Tibial artery (tissue), 4 donors: Measurements from ENCODE around the gene BPIFB3.

Experiments used
- DNase-seq, 2 donors: peaks; one replicate each; pipeline ENCODE4 v3.0.0-alpha.2; 2019
- H3K27ac ChIP-seq, 2 donors: fragments of 200-600 bp; sonication (generic) in 1 of 2; 1 replicate in 1 of 2; 2 replicates in 1 of 2; pipeline ENCODE4 v1.5.1; 2018 to 2019; ENCODE audit warnings: mild to moderate bottlenecking in 1 of 2
- H3K27me3 ChIP-seq, 2 donors: fragments of 200-600 bp; sonication (generic) in 1 of 2; one replicate each; pipeline versions ENCODE4 v1.5.1 to v1.6.0; 2016 to 2019
- H3K36me3 ChIP-seq, 3 donors: fragments of 200-600 bp; sonication (generic) in 2 of 3; one replicate each; pipeline ENCODE4 v1.5.1; 2016 to 2019; ENCODE audit warnings: mild to moderate bottlenecking in 2 of 3
- H3K4me1 ChIP-seq, 4 donors: fragments of 200-600 bp; sonication (generic) in 2 of 4; 1 replicate in 3 of 4; 2 replicates in 1 of 4; pipeline ENCODE4 v1.5.1; 2016 to 2019
- H3K4me3 ChIP-seq, 2 donors: fragments of 200-600 bp; sonication (generic) in 1 of 2; 1 replicate in 1 of 2; 2 replicates in 1 of 2; pipeline ENCODE4 v1.5.1; 2018 to 2019; ENCODE audit warnings: mild to moderate bottlenecking in 2 of 2
- H3K9me3 ChIP-seq, 3 donors: fragments of 200-600 bp; sonication (generic) in 1 of 3; one replicate each; pipeline ENCODE4 v1.5.1; 2016 to 2019
- intact Hi-C: fragments of 100-400 bp; cut with DNase I; formaldehyde crosslinking; loops from one replicate; pipeline ENCODE4 v1.15.0; 2023; ENCODE audit warnings: low total_unique reads
- TF ChIP-seq, protein P1 (sequence below), 2 experiments: fragments of 200-600 bp in 1 of 2; fragments of 450-650 bp in 1 of 2; IDR thresholded peaks; one replicate each; pipeline ENCODE4 v1.5.1; 2017 to 2019; ENCODE audit warnings: antibody characterized with exemption in 2 of 2, mild to moderate bottlenecking in 1 of 2, moderate library complexity in 1 of 2

BPIFB3 gene

DNA sequence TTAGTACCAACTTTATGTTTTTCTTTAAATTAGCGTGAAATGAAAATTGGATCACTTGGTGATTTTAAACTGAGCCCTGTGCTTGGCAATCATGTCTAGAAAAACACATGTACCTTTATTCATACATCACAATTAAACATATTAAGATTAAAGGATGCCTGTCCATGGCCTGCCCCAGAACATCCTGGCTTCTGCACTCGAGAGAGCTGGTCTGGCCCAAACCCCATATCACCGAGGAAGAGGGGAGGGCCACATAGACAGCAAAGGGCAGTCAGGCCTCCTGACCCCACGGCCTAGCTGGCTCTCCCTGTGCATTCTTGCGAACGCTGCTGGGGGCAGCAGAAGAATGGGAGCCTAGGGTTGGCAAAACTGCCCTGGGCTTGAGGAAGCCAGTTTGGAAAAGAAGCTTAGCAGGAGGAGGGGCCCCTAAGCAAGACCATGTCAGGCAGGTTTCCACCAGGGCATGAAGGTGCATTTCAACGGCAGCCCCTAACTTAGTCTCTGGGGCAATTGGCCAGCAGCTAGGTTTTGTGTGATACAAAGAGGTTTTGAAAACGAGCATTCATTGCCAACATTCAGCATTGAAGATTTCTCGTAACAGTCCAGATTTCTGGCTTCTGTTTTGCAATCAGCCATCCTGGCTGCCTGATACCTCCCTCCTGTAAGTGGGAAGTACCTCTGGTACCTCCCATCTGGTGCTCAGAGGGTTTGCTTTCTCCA lies 8.6 kb downstream of the BPIFB3 start:
- no peak for DNase-seq
- Histone ChIP-seq H3K36me3 (no peaks in the 10 kb centered on the region), H3K4me1 (no peaks in the 10 kb centered on the region), H3K4me3 (no peak overlapping the region), H3K27me3 (peaks cover 0 to 5% of the 10 kb centered on the region in 2 donors), H3K27ac (no peak overlapping the region), H3K9me3 (no peaks in the 10 kb centered on the region)
- intact Hi-C loops = no loop called here
- TF ChIP-seq, protein P1, sequence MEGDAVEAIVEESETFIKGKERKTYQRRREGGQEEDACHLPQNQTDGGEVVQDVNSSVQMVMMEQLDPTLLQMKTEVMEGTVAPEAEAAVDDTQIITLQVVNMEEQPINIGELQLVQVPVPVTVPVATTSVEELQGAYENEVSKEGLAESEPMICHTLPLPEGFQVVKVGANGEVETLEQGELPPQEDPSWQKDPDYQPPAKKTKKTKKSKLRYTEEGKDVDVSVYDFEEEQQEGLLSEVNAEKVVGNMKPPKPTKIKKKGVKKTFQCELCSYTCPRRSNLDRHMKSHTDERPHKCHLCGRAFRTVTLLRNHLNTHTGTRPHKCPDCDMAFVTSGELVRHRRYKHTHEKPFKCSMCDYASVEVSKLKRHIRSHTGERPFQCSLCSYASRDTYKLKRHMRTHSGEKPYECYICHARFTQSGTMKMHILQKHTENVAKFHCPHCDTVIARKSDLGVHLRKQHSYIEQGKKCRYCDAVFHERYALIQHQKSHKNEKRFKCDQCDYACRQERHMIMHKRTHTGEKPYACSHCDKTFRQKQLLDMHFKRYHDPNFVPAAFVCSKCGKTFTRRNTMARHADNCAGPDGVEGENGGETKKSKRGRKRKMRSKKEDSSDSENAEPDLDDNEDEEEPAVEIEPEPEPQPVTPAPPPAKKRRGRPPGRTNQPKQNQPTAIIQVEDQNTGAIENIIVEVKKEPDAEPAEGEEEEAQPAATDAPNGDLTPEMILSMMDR (IDR thresholded peaks at IDR 0.05) = no peak

DNA sequence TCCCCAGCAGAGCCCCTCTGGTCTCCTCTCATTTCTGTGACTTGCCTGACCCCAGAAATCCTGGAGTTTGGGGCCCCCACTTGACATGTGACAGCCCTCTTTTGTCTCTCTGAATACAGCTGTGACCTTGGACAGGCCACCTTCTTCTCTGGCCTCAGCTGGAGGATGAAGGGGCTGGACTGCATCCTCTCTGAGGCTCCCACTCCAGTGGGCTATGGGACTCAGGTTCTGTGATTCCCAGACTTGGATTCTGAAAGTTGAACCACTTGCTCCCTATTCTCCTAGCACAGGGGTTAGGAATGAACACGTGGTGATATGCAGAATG lies 9.1 kb downstream of the BPIFB3 start:
- intact Hi-C loops = no loop called here
- Histone ChIP-seq H3K9me3 (no peaks in the 10 kb centered on the region), H3K27me3 (peaks cover 0 to 5% of the 10 kb centered on the region in 2 donors), H3K4me1 (no peaks in the 10 kb centered on the region), H3K4me3 (no peak overlapping the region), H3K36me3 (no peaks in the 10 kb centered on the region), H3K27ac (no peak overlapping the region)
- TF ChIP-seq, protein P1 (IDR thresholded peaks at IDR 0.05) = no peak
- DNase-seq = no peak

DNA sequence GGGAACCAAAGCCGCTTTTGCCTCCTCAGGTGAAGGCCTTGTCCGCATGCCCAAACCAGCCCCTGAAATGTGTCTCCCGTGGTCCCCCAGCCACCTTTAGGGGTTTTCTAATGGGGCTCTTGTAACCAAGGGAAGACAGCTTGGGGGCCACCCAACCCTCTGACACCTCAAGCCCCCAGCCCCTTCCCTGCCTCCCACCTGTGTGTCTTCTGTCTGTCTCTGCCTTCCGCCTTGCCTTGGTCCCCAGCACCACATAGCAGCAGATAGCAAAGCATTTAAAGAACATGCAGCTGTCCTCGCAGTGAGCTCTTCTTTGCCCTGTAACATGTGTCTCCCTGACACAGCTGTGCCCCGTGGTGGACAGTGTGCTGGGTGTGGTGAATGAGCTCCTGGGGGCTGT lies 9.6 kb downstream of the BPIFB3 start:
- TF ChIP-seq, protein P1 (IDR thresholded peaks at IDR 0.05) = no peak
- DNase-seq = no peak
- no peak overlapping the region for H3K27ac ChIP-seq
- no peaks in the 10 kb centered on the region for H3K4me1 ChIP-seq
- intact Hi-C loops = no loop called here
- no peak overlapping the region for H3K4me3 ChIP-seq
- no peaks in the 10 kb centered on the region for H3K36me3 ChIP-seq
- no peaks in the 10 kb centered on the region for H3K9me3 ChIP-seq
- peaks cover 0 to 5% of the 10 kb centered on the region in 2 donors for H3K27me3 ChIP-seq

DNA sequence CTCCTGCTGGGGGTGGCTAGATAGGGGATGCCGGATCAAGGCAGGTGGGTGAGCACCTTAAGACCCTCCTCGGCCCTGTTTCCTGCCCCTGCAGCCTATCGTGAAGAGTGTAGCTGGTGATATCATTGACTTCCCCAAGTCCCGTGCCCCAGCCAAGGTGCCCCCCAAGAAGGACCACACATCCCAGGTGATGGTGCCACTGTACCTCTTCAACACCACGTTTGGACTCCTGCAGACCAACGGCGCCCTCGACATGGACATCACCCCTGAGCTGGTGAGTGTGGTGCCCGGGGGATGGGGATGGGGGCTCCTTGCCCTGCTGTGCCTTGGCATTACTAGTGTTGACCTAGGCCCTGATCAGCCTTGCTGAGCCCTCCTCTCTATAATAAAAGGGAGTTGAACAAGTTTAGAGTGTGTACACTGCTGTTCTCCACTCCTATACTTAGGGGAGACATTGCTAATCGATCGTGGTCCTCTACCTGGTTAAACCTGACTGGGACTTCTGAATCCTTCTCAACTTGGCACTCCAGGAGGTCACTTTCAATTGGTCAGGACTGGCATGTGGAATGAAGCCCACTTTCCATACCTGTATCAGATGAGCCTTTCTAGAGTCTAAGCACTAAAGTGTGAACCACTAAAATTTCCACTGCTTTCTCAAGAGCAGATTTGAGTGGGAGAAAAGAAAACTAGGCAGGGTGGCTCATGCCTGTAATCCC lies 11.0 kb downstream of the BPIFB3 start:
- intact Hi-C loops = no loop called here
- Histone ChIP-seq H3K4me3 (no peak overlapping the region), H3K9me3 (no peaks in the 10 kb centered on the region), H3K4me1 (no peaks in the 10 kb centered on the region), H3K36me3 (no peaks in the 10 kb centered on the region), H3K27ac (no peak overlapping the region), H3K27me3 (peaks cover 0 to 2% of the 10 kb centered on the region in 2 donors)
- DNase-seq = no peak
- TF ChIP-seq, protein P1 (IDR thresholded peaks at IDR 0.05) = no peak

DNA sequence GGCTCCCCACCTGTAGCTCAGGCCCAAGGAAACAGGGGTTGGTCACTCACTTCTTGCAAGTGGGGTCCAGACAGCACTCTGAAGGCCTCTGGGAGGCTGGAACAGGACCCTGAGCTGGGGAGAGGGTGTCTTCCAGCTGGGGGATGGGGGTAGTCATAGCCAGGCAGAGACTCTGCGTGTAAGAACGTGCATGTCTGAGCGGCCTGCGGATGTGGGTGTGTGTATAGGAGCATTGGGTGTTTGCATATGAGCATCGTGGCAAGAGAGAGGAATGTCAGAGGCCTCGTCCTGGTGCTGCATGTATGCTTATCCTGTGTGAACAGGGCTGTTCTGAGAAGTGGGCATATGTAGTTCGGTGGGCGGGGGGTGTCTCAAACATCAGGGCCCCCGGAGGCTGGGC lies 12.1 kb downstream of the BPIFB3 start:
- intact Hi-C loops = no loop called here
- no peak for DNase-seq
- TF ChIP-seq, protein P1 (IDR thresholded peaks at IDR 0.05) = no peak
- Histone ChIP-seq H3K27me3 (peaks cover 0 to under 1% of the 10 kb centered on the region in 2 donors), H3K27ac (no peak overlapping the region), H3K36me3 (no peaks in the 10 kb centered on the region), H3K4me3 (no peak overlapping the region), H3K9me3 (no peaks in the 10 kb centered on the region), H3K4me1 (no peaks in the 10 kb centered on the region)
